GM21619 (cell line): Measurements from ENCODE around the gene ANLN.

Experiments used
- ATAC-seq: cut with Tn5 transposase; IDR thresholded peaks from one replicate; pipeline ENCODE4 v1.9.1; 2021; ENCODE audit not compliant: unreplicated experiment

Gene ANLN

DNA sequence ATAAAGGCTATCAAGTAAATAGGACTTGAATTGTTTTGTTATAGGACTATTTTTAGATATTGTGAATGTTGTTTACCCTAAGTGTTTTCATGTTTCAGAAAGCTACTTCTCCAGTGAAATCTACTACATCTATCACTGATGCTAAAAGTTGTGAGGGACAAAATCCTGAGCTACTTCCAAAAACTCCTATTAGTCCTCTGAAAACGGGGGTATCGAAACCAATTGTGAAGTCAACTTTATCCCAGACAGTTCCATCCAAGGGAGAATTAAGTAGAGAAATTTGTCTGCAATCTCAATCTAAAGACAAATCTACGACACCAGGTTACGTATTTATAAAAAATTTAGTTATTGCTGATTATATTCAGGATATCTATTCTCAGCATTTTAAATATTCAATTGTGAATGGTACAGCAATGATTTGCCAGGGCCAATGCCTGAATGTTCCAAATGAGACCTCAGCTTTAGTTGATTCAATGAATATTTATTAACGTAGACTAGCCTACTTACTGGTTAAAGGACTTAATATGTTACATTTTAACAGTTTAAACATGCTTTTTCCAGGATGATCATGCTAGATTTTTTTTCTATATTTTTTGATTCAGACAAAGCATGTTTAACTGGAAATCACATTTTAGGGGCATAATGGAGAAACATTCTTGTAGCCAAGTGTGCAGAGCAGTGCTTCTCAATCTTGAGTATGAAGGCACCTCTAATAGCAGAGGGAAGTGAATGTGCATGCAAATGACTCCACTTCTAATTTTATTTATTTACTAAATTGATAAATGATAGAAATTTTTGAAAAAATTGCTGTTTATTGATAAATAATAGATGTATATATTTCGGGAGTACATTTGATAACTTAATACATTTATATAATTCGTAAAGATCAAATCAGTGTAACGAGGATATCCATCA lies 18.2 kb downstream of the ANLN start:
- ATAC-seq: no peak

GRCh38 chr7:36408589-36408988 lies 18.9 kb downstream of the ANLN start:
- no peak for ATAC-seq

DNA sequence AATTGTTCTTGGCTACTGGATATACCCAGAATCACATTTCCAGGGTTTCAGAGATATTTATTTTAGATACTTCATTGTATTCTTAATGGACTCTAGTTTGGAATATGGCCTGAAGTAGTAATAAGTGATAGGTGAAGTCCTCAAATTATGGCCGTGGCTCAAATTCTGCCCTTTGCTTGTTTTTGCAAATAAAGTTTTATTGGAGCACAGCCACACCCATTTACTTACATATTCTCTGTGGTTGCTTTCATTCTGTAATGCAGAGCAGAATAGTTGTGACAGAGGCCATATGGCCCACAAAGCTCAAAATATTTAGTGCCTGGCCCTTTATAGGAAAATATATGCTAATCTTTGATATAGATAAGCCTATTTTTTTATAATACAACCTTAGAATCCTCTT lies 19.5 kb downstream of the ANLN start:
- ATAC-seq: no peak

- ATAC-seq: no peak
Measured at GRCh38 chr7:36415144-36415543, 25.5 kb downstream of the ANLN start.

DNA sequence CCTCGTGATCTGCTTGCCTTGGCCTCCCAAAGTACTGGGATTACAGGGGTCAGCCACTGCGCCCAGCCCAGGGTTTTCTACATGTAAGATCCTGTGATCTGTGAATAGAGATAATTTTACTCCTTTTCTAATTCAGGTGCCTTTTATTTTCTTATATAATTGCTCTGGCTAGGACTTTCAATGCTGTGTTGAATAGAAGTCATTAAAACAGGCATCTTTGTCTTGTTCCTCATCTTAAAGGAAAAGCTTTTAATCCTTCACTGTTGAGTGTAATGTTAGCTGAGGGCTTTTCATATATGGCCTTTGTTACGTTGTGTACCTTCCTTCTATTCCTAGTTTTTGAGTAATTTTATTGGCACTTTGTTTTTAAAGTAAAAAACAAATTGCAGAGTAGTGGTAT lies 26.6 kb downstream of the ANLN start:
- no peak for ATAC-seq

- ATAC-seq: no peak
Measured at GRCh38 chr7:36420307-36420706, 30.6 kb downstream of the ANLN start.

DNA sequence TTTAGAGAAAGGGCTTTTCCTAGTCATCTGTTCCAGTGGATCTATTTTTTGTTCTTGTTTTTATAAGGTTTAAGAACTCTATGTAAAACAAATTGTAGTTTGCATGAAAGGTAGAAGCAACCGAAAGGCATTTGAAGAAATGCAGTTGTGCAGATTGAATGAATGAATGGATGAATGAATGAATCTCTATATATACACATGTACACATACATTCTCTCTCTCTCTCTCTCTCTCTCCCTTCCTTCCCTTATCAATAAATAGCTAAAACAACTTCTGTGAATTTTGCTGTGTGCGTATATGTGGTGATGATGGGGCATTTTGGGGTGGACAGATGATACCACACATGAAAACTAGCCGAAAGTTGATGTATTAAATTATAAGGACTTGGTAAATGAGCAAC lies 32.4 kb downstream of the ANLN start:
- ATAC-seq: no peak

- no peak for ATAC-seq
Measured at GRCh38 chr7:36423633-36424032, 34.0 kb downstream of the ANLN start.

- ATAC-seq: no peak
Measured at GRCh38 chr7:36430186-36430585, 40.5 kb downstream of the ANLN start.

DNA sequence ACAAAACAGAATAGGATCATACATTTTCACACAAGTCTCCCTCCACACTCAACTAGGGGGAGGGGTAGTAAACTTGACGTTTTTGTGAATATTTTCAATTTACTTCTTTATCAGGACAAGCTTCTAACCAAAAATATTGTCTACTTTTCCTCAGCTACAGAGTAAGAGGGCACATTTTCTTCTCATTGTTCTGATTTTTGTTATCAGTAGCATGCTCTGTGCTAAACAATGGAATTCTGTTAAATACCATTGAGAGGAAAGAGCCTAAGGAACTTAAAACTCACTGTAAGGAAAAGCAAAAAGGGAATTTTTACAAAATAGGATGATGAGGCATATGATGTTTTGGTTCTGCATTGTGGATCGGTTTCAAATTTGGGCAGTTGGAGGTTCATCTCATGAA lies 41.2 kb downstream of the ANLN start:
- no peak for ATAC-seq

DNA sequence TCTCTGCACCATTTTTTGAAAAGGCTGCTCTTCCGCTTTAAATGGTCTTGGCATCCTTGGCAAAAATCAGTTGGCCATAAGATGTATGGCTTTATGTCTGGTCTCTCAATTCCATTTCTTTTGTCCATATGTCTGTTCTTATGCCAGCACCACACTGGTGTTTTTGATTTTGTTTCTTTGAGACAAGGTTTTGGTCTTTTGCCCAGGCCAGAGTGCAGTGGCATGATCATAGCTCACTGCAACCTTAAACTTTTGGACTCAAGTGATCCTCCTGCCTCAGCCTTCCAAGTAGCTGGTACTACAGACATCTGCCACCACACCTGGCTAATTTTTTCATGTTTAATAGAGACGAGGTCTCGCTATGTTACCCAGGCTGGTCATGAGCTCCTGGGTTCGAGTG lies 48.5 kb downstream of the ANLN start:
- no peak for ATAC-seq

GRCh38 chr7:36439624-36440023 lies 50.0 kb downstream of the ANLN start:
- ATAC-seq: no peak

DNA sequence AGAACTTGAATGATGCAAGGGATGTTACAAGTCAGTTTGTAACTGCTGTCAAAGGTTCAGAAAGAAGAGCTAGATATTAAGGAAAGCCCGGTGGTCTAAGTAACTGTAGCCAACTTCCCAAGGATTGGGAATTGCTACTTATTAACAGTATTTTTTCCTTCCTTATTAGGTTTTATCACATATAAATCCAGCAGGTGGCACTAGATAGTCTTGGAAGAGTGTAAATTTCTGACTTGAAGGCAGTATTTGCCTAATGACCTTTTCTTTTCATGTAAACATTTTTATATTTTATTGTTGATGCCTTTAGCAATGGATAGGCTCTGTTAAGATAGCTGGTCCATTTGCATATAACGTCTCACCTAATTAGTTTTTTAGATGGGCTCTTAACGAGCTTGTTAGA lies 51.2 kb downstream of the ANLN start:
- ATAC-seq: no peak

DNA sequence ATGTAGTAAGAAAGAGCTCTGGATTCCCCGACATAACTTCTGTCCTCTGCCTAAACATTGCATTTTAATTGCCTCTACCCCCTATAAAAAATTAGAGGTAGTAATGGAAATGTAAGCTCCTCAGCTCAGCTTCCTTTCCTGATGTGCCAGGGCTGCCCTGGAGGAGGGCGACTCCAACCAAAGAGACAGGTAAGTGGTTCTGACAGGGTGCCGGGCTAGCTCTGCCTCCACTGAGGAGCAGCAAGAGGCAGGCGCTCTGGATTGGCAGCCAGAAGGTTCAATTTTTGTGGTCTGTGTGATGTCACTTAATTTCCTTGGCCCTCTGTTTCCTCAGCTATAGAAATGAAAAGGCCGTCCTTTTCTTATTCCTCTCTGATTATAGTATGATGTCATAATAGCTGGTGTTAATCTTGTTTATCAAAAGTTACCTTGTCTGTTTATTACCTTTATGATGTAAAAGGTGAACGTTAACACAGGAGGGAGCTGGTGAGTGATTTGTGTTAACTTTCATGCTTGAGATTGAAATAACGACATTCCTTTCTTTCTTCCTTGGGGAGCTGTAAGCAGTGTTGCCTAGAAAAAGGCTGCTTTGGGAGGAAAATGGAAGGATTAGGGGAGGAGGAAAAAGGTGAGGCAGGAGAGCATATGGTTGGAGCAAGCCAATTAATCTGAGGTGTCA lies 51.8 kb downstream of the ANLN start:
- no peak for ATAC-seq

GRCh38 chr7:36448781-36449379 lies 59.2 kb downstream of the ANLN start:
- no peak for ATAC-seq

- ATAC-seq: no peak
Measured at GRCh38 chr7:36449685-36450084, 60.0 kb downstream of the ANLN start.

- ATAC-seq: no peak
Measured at GRCh38 chr7:36453769-36454168, 64.1 kb downstream of the ANLN start.

- no peak for ATAC-seq
Measured at GRCh38 chr7:36455646-36456045, 66.0 kb downstream of the ANLN start.

- no peak for ATAC-seq
Measured at GRCh38 chr7:36456138-36456537, 66.5 kb downstream of the ANLN start.

DNA sequence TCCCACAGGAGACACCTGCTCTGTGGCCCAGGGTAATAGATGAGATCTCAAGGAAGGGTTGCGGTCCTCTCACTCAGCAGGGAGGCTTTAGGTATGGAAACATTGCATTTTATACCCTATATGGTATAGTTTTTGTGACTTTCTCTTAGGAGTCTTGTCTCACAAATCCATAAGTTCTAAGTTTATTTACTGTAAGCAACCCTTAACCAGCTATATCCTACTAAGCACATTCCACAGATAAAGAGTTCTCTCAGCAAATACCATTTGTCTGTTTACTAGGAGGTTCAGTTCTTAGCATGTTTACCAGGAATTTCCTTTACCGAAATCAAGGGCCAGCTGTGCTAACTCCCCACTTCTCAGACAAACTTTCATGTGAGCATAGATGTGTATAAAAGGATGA lies 66.9 kb downstream of the ANLN start:
- no peak for ATAC-seq

DNA sequence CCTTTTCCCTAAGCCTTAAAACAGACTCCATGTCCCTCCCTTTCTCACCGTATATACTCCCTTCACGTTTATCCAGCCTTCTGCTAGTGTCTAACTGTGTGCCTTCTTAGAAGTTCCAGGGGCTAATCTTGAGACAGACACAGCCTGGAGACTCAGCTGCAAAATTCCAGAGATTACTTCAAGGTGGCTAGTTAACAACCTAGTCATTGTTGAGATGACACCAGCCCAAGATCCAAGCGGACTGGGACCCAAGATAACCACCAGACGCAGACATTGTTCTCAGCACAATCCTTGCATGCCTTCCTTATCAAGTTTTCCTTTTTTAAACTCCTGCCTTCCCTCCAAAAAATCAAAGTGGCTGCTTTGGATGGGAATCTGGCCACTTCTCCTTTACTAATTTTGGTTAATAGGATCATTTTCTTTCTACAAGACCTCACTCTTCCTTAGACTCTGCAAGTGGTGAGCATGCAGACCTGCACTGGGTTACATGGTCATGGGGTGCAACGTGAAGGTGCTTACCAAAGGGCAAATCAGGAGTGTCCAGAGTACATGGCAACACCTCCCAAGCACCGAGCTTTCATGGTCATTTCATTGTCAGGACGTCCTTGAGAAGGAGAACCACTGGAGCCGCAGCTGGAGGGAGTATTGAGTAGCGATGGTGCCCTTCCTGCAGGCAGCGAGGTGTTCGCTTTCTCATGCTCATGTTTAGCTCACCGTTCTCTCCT lies 69.7 kb downstream of the ANLN start:
- ATAC-seq: no peak
